HEK293 (cell line): Measurements from ENCODE around the gene EEF1AKMT4.
A peak's percentile ranks its signal among the peaks of the same experiment; 100 is the strongest.

Experiments used
- CTCF ChIA-PET: fragments of 350-600 bp; formaldehyde crosslinking; extraction: SDS; loops from one replicate; lab custom pipeline; 2021; ENCODE audit warnings: antibody characterized with exemption; lab: Yijun Ruan, JAX
- POLR2A ChIA-PET: fragments of 300-600 bp; formaldehyde crosslinking; extraction: SDS; loops from one replicate; lab custom pipeline; 2020; ENCODE audit warnings: antibody characterized with exemption, inconsistent platforms; lab: Yijun Ruan, JAX
- H3K27ac ChIP-seq: fragments of 200-500 bp; sonication (Bioruptor generic); 2 replicates; pipeline ENCODE4 v1.5.1; 2014; ENCODE audit warnings: low read depth, low read length, control low read depth, inconsistent platforms; ENCODE audit errors: extremely low read depth
- H3K36me3 ChIP-seq, 2 experiments: fragments of 200-500 bp in 1 of 2; sonication (Bioruptor generic) in 1 of 2; 1 replicate in 1 of 2; 2 replicates in 1 of 2; pipeline ENCODE4 v1.5.1; 2014 to 2017; ENCODE audit warnings: inconsistent platforms in 2 of 2, low read length in 2 of 2; ENCODE audit not compliant: control insufficient read depth in 2 of 2, insufficient read depth in 1 of 2
- H3K4me1 ChIP-seq: fragments of 200-500 bp; sonication (Bioruptor generic); 2 replicates; pipeline ENCODE4 v1.5.1; 2014; ENCODE audit warnings: mild to moderate bottlenecking, low read length, inconsistent platforms; ENCODE audit not compliant: control insufficient read depth, insufficient read depth
- H3K4me3 ChIP-seq: 2 replicates; pipeline ENCODE4 v1.5.1; 2011; ENCODE audit warnings: low read depth, mild to moderate bottlenecking, control low read depth, low read length, moderate library complexity
- H3K9me3 ChIP-seq: fragments of 200-500 bp; sonication (Bioruptor generic); 2 replicates; pipeline ENCODE4 v1.5.1; 2014; ENCODE audit warnings: low read depth, low read length, inconsistent platforms; ENCODE audit not compliant: control insufficient read depth, insufficient read depth
- EGR2 ChIP-seq: fragments of 450-650 bp; formaldehyde crosslinking; IDR thresholded peaks from 2 replicates; pipeline ENCODE4 v1.5.1; 2016; ENCODE audit warnings: low read depth, missing biosample characterization, missing genetic modification characterization
- OSR2 ChIP-seq: fragments of 450-650 bp; formaldehyde crosslinking; IDR thresholded peaks from 2 replicates; pipeline ENCODE4 v1.5.1; 2016; ENCODE audit warnings: missing biosample characterization, missing genetic modification characterization
- SCRT1 ChIP-seq: fragments of 450-650 bp; formaldehyde crosslinking; IDR thresholded peaks from 2 replicates; pipeline ENCODE4 v1.5.1; 2016; ENCODE audit warnings: missing biosample characterization, missing genetic modification characterization, borderline replicate concordance
- ZBTB17 ChIP-seq: fragments of 450-650 bp; formaldehyde crosslinking; IDR thresholded peaks from 2 replicates; pipeline ENCODE4 v1.5.1; 2016; ENCODE audit warnings: missing biosample characterization, missing genetic modification characterization
- ZFHX2 ChIP-seq: fragments of 450-650 bp; formaldehyde crosslinking; conservative IDR thresholded peaks from 2 replicates; pipeline ENCODE4 v1.5.1; 2016; ENCODE audit warnings: missing biosample characterization, missing genetic modification characterization
- ZNF133 ChIP-seq: fragments of 450-650 bp; formaldehyde crosslinking; IDR thresholded peaks from 2 replicates; pipeline ENCODE4 v1.5.1; 2016; ENCODE audit warnings: missing biosample characterization, missing genetic modification characterization
- ZNF16 ChIP-seq: fragments of 450-650 bp; formaldehyde crosslinking; IDR thresholded peaks from 2 replicates; pipeline ENCODE4 v1.5.1; 2016; ENCODE audit warnings: low read depth, missing biosample characterization, missing genetic modification characterization
- ZNF211 ChIP-seq: fragments of 450-650 bp; formaldehyde crosslinking; IDR thresholded peaks from 2 replicates; pipeline ENCODE4 v1.5.1; 2016; ENCODE audit warnings: low read depth, missing biosample characterization, missing genetic modification characterization
- ZNF23 ChIP-seq: fragments of 450-650 bp; formaldehyde crosslinking; IDR thresholded peaks from 2 replicates; pipeline ENCODE4 v1.5.1; 2016; ENCODE audit warnings: missing biosample characterization, missing genetic modification characterization, borderline replicate concordance
- ZNF274 ChIP-seq, 2 experiments: fragments of 200-500 bp in 1 of 2; fragments of 450-650 bp in 1 of 2; sonication (Bioruptor generic) in 1 of 2; formaldehyde crosslinking in 1 of 2; IDR thresholded peaks; 2 replicates each; pipeline versions ENCODE4 v1.5.1 to v1.6.1; 2014 to 2016; ENCODE audit warnings: borderline replicate concordance in 1 of 2, inconsistent platforms in 1 of 2, low read length in 1 of 2, missing biosample characterization in 1 of 2, missing genetic modification characterization in 1 of 2
- ZNF350 ChIP-seq: fragments of 450-650 bp; formaldehyde crosslinking; IDR thresholded peaks from 2 replicates; pipeline ENCODE4 v1.5.0; 2017; ENCODE audit warnings: missing biosample characterization, mild to moderate bottlenecking, missing genetic modification characterization
- ZNF521 ChIP-seq: fragments of 450-650 bp; formaldehyde crosslinking; IDR thresholded peaks from 2 replicates; pipeline ENCODE4 v1.5.1; 2017; ENCODE audit warnings: missing biosample characterization, mild to moderate bottlenecking, missing genetic modification characterization
- ZNF654 ChIP-seq: fragments of 450-650 bp; formaldehyde crosslinking; IDR thresholded peaks from 2 replicates; pipeline ENCODE4 v1.5.1; 2016; ENCODE audit warnings: low read depth, missing biosample characterization, missing genetic modification characterization
- ZNF658 ChIP-seq: fragments of 450-650 bp; formaldehyde crosslinking; IDR thresholded peaks from 2 replicates; pipeline ENCODE4; 2016; ENCODE audit warnings: missing biosample characterization, missing genetic modification characterization
- ZNF785 ChIP-seq: fragments of 450-650 bp; formaldehyde crosslinking; IDR thresholded peaks from 2 replicates; pipeline ENCODE4 v1.5.1; 2016; ENCODE audit warnings: missing biosample characterization, missing genetic modification characterization
- TF ChIP-seq, protein P1 (sequence below): fragments of 450-650 bp; formaldehyde crosslinking; IDR thresholded peaks from 2 replicates; pipeline ENCODE4 v1.5.1; 2016; ENCODE audit warnings: missing biosample characterization, missing genetic modification characterization
- TF ChIP-seq, protein P2 (sequence below): fragments of 450-650 bp; formaldehyde crosslinking; IDR thresholded peaks from 2 replicates; pipeline ENCODE4 v1.5.1; 2016; ENCODE audit warnings: missing biosample characterization, missing genetic modification characterization
- TF ChIP-seq, protein P3 (sequence below): fragments of 450-650 bp; formaldehyde crosslinking; IDR thresholded peaks from 2 replicates; pipeline ENCODE4 v1.5.1; 2016; ENCODE audit warnings: missing biosample characterization, missing genetic modification characterization
- TF ChIP-seq, protein P4 (sequence below): fragments of 450-650 bp; formaldehyde crosslinking; IDR thresholded peaks from 2 replicates; pipeline ENCODE4 v1.5.1; 2016; ENCODE audit warnings: missing biosample characterization, missing genetic modification characterization
- TF ChIP-seq, protein P5 (sequence below): fragments of 450-650 bp; formaldehyde crosslinking; IDR thresholded peaks from 2 replicates; pipeline ENCODE4 v1.5.1; 2017; ENCODE audit warnings: missing biosample characterization, missing genetic modification characterization

Gene EEF1AKMT4

DNA sequence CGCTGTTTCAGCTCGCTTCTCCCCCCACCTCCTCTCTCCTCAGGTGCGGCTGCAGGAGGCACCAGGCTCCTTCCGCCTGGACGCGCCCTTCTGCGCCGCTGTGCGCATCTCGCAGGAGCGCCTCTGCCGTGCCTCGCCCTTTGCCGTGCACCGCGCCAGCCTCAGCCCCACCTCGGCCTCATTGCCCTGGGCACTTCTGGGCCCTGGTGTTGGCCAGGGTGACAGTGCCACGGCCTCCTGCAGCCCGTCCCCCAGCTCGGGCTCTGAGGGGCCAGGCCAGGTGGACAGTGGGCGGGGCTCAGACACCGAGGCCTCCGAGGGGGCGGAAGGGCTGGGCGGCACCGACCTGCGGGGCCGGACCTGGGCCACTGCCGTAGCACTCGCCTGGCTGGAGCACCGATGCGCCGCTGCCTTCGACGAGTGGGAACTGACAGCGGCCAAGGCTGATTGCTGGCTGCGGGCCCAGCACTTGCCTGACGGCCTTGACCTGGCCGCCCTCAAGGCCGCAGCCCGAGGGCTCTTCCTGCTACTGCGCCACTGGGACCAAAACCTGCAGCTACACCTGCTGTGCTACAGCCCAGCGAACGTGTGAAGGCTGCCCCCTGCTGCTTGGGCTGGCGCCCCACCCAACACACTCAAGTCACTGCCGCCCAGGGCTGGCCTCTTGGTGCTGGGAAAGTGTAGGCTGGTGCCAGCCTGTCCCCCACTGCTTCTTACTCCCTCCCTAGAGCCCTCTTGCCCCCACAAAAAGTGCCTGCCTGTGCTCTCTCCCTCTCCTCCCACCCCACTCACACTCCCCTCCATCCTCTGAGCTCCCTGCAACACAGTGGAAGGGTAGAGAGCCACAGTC, 7.8 kb upstream of the EEF1AKMT4 start:
- no peak overlapping the region for H3K27ac ChIP-seq

DNA sequence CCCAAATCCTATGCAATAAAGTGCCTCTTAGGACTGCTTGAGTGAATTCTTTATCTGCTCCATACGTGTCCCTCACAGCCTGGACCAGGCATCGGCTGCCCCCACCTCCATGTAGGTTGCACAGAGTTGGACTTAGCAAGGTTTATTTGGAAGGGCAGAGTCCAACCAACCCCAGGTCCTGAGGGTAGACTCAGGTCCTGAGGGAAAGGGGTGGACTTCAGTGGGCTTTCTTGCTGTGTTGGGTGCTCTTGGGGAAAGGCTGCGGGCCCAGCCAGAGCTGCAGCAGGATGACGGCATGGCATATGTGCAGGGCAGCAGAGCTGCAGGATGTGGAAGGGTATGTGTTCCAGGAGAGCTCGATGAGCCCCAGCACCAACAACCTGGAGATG, 7.2 kb upstream of the EEF1AKMT4 start:
- no peaks in the 10 kb centered on the region for H3K4me1 ChIP-seq
- no peak overlapping the region for H3K27ac ChIP-seq
- no peaks in the 10 kb centered on the region for H3K9me3 ChIP-seq
- no peak overlapping the region for H3K4me3 ChIP-seq
- ChIA-PET POLR2A (interaction anchor here (0.6 kb wide), 1 partner anchor 347 kb away, joined by 3 read pairs; no protein-coding TSS in a partner anchor), CTCF (interaction anchor here (0.6 to 8.7 kb wide), 6 partner anchors 15 to 1520 kb away, joined by 3 to 66 read pairs (median 4); partner anchors contain the start of gene VWA5B2)
- peaks cover 0 to 44% of the 10 kb centered on the region in 2 experiments; a peak in 1 of 3 replicates for H3K36me3 ChIP-seq
- TF ChIP-seq, protein P1, sequence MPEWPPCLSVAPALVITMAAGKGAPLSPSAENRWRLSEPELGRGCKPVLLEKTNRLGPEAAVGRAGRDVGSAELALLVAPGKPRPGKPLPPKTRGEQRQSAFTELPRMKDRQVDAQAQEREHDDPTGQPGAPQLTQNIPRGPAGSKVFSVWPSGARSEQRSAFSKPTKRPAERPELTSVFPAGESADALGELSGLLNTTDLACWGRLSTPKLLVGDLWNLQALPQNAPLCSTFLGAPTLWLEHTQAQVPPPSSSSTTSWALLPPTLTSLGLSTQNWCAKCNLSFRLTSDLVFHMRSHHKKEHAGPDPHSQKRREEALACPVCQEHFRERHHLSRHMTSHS, result no peak
- TF ChIP-seq ZNF521 (tag by site-specific recombination) (no peak), OSR2 (no peak), EGR2 (tag by site-specific recombination) (no peak), ZNF211 (tag by site-specific recombination) (no peak), ZNF658 (no peak), ZNF274 (IDR thresholded peaks at IDR 0.05; ENCODE audit: low read length) (no peak), ZNF274 (tag by site-specific recombination; IDR thresholded peaks at IDR 0.05; ENCODE audit: borderline replicate concordance) (no peak), ZNF16 (tag by site-specific recombination) (no peak), ZNF350 (tag by site-specific recombination) (no peak), ZNF23 (tag by site-specific recombination) (no peak), ZBTB17 (tag by site-specific recombination) (no peak), ZFHX2 (no peak), ZNF785 (tag by site-specific recombination) (no peak)
- TF ChIP-seq, protein P2, sequence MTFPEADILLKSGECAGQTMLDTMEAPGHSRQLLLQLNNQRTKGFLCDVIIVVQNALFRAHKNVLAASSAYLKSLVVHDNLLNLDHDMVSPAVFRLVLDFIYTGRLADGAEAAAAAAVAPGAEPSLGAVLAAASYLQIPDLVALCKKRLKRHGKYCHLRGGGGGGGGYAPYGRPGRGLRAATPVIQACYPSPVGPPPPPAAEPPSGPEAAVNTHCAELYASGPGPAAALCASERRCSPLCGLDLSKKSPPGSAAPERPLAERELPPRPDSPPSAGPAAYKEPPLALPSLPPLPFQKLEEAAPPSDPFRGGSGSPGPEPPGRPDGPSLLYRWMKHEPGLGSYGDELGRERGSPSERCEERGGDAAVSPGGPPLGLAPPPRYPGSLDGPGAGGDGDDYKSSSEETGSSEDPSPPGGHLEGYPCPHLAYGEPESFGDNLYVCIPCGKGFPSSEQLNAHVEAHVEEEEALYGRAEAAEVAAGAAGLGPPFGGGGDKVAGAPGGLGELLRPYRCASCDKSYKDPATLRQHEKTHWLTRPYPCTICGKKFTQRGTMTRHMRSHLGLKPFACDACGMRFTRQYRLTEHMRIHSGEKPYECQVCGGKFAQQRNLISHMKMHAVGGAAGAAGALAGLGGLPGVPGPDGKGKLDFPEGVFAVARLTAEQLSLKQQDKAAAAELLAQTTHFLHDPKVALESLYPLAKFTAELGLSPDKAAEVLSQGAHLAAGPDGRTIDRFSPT, result no peak
- TF ChIP-seq, protein P3, sequence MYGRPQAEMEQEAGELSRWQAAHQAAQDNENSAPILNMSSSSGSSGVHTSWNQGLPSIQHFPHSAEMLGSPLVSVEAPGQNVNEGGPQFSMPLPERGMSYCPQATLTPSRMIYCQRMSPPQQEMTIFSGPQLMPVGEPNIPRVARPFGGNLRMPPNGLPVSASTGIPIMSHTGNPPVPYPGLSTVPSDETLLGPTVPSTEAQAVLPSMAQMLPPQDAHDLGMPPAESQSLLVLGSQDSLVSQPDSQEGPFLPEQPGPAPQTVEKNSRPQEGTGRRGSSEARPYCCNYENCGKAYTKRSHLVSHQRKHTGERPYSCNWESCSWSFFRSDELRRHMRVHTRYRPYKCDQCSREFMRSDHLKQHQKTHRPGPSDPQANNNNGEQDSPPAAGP (tag by site-specific recombination), result no peak

More for the DNA sequence above, 7.8 kb upstream of the EEF1AKMT4 start:
- Histone ChIP-seq H3K36me3 (peaks cover 0 to 44% of the 10 kb centered on the region in 2 experiments; a peak in 1 of 3 replicates), H3K4me3 (no peak overlapping the region), H3K4me1 (no peaks in the 10 kb centered on the region), H3K9me3 (no peaks in the 10 kb centered on the region)
- ChIA-PET POLR2A (interaction anchor here (0.6 kb wide), 1 partner anchor 347 kb away, joined by 3 read pairs; no protein-coding TSS in a partner anchor), CTCF (interaction anchor here (0.6 to 8.7 kb wide), 7 partner anchors 14 to 1520 kb away, joined by 3 to 66 read pairs (median 4); partner anchors contain the start of gene VWA5B2)
- TF ChIP-seq ZNF654, result 0 out of 2 replicates have a peak, but pooled peaks have one; percentile 4
- TF ChIP-seq ZFHX2, result 0 out of 2 replicates have a peak, but pooled peaks have one; percentile 39
- TF ChIP-seq, protein P4, sequence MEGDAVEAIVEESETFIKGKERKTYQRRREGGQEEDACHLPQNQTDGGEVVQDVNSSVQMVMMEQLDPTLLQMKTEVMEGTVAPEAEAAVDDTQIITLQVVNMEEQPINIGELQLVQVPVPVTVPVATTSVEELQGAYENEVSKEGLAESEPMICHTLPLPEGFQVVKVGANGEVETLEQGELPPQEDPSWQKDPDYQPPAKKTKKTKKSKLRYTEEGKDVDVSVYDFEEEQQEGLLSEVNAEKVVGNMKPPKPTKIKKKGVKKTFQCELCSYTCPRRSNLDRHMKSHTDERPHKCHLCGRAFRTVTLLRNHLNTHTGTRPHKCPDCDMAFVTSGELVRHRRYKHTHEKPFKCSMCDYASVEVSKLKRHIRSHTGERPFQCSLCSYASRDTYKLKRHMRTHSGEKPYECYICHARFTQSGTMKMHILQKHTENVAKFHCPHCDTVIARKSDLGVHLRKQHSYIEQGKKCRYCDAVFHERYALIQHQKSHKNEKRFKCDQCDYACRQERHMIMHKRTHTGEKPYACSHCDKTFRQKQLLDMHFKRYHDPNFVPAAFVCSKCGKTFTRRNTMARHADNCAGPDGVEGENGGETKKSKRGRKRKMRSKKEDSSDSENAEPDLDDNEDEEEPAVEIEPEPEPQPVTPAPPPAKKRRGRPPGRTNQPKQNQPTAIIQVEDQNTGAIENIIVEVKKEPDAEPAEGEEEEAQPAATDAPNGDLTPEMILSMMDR (tag by site-specific recombination), result peak; percentile 64
- no peak for TF ChIP-seq ZNF133 (tag by site-specific recombination)
- TF ChIP-seq SCRT1, result no peak
- TF ChIP-seq, protein P5, sequence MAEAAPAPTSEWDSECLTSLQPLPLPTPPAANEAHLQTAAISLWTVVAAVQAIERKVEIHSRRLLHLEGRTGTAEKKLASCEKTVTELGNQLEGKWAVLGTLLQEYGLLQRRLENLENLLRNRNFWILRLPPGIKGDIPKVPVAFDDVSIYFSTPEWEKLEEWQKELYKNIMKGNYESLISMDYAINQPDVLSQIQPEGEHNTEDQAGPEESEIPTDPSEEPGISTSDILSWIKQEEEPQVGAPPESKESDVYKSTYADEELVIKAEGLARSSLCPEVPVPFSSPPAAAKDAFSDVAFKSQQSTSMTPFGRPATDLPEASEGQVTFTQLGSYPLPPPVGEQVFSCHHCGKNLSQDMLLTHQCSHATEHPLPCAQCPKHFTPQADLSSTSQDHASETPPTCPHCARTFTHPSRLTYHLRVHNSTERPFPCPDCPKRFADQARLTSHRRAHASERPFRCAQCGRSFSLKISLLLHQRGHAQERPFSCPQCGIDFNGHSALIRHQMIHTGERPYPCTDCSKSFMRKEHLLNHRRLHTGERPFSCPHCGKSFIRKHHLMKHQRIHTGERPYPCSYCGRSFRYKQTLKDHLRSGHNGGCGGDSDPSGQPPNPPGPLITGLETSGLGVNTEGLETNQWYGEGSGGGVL, result peak; percentile 76
